Keratinocyte (primary cell): Measurements from ENCODE around the gene ATG4D. TPM values are rescaled to one million over a fixed set of nuclear protein-coding genes. Genes with fewer than 3 reads are reported as not detected.

ENCODE experiments used
- DNase-seq: peaks from one replicate; pipeline ENCODE4 v3.0.0-alpha.2; 2011; ENCODE audit warnings: low read depth, missing footprints, low spot score
- FAIRE-seq: peaks from 2 replicates; lab custom pipeline; 2011; peaks lifted over from hg19 to GRCh38; lab: Jason Lieb, UNC
- H2AFZ ChIP-seq: 2 replicates; pipeline ENCODE4 v1.6.0; 2012; ENCODE audit warnings: low read length, control low read depth, inconsistent platforms; ENCODE audit not compliant: control insufficient read depth
- H3K27ac ChIP-seq: 2 replicates; pipeline ENCODE4 v1.5.1; 2011; ENCODE audit warnings: low read length; ENCODE audit not compliant: control insufficient read depth, insufficient read depth
- H3K27me3 ChIP-seq: 3 replicates; pipeline ENCODE4 v1.6.0; 2011; ENCODE audit warnings: low read length; ENCODE audit not compliant: control insufficient read depth, insufficient read depth; ENCODE audit errors: extremely low read depth
- H3K36me3 ChIP-seq, 2 experiments: 2 replicates in 1 of 2; 3 replicates in 1 of 2; pipeline ENCODE4 v1.5.1; 2011; ENCODE audit warnings: low read length in 2 of 2, mild to moderate bottlenecking in 1 of 2; ENCODE audit not compliant: control insufficient read depth in 2 of 2, insufficient read depth in 2 of 2; ENCODE audit errors: extremely low read depth in 1 of 2
- H3K4me1 ChIP-seq: 3 replicates; pipeline ENCODE4 v1.5.1; 2011; ENCODE audit warnings: low read length; ENCODE audit not compliant: control insufficient read depth, insufficient read depth; ENCODE audit errors: extremely low read depth
- H3K4me2 ChIP-seq: 3 replicates; pipeline ENCODE4 v1.6.0; 2011; ENCODE audit warnings: low read depth, low read length; ENCODE audit not compliant: control insufficient read depth, insufficient read depth; ENCODE audit errors: extremely low read depth
- H3K4me3 ChIP-seq, 3 experiments: fragments of 200-600 bp in 1 of 3; sonication (generic) in 1 of 3; 2 replicates in 2 of 3; 3 replicates in 1 of 3; pipeline ENCODE4 v1.5.1; 2011 to 2016; ENCODE audit warnings: low read length in 3 of 3, mild to moderate bottlenecking in 3 of 3, control low read depth in 2 of 3, inconsistent platforms in 1 of 3, low read depth in 1 of 3, mixed read lengths in 1 of 3, mixed run types in 1 of 3, moderate library complexity in 1 of 3; ENCODE audit not compliant: control insufficient read depth in 2 of 3, insufficient read depth in 2 of 3; ENCODE audit errors: extremely low read depth in 1 of 3
- H3K79me2 ChIP-seq: 2 replicates; pipeline ENCODE4 v1.6.0; 2012; ENCODE audit warnings: low read length; ENCODE audit not compliant: control insufficient read depth, insufficient read depth
- H3K9ac ChIP-seq: 3 replicates; pipeline ENCODE4 v1.6.0; 2011; ENCODE audit warnings: low read length; ENCODE audit not compliant: control insufficient read depth, insufficient read depth; ENCODE audit errors: extremely low read depth
- H3K9me1 ChIP-seq: 3 replicates; pipeline ENCODE4 v1.6.0; 2011; ENCODE audit warnings: low read length; ENCODE audit not compliant: control insufficient read depth, insufficient read depth; ENCODE audit errors: extremely low read depth
- H3K9me3 ChIP-seq: 2 replicates; pipeline ENCODE4 v1.5.1; 2012; ENCODE audit warnings: low read depth, low read length; ENCODE audit not compliant: control insufficient read depth
- H4K20me1 ChIP-seq: 3 replicates; pipeline ENCODE4 v1.6.0; 2011; ENCODE audit warnings: low read length; ENCODE audit not compliant: control insufficient read depth, insufficient read depth; ENCODE audit errors: extremely low read depth
- CTCF ChIP-seq, 3 experiments: IDR thresholded peaks in 1 of 3; conservative IDR thresholded peaks in 1 of 3; optimal IDR thresholded peaks in 1 of 3; 2 replicates in 2 of 3; 3 replicates in 1 of 3; pipeline versions ENCODE3 to v1.5.1; 2011; ENCODE audit warnings: low read length in 3 of 3, mild to moderate bottlenecking in 3 of 3, moderate library complexity in 2 of 3, control low read depth in 1 of 3, inconsistent platforms in 1 of 3; ENCODE audit not compliant: insufficient read depth in 2 of 3; ENCODE audit errors: extremely low read depth in 1 of 3
- EZH2 ChIP-seq: IDR thresholded peaks from one replicate; pipeline ENCODE4 v1.6.1; 2012; ENCODE audit warnings: inconsistent platforms, mild to moderate bottlenecking, low read length, moderate library complexity
- dilution Hi-C: fragments of 300-500 bp; cut with MboI; formaldehyde crosslinking; loops from one replicate; pipeline ENCODE4 v1.7.0; 2020; ENCODE audit warnings: low sequenced_read_pairs; ENCODE audit not compliant: extremely low pct_ligation_motif_present
- polyA plus RNA-seq, 5 experiments: library from polyadenylated mRNA; depleted of rRNA in 3 of 5; stranded (reverse) in 3 of 5; stranded (forward) in 1 of 5; unstranded in 1 of 5; fragments of >200 nt; gene quantifications; 1 replicate in 1 of 5; 2 replicates in 3 of 5; 3 replicates in 1 of 5; pipeline versions ENCODE4 v1.2.1 to v1.2.3, GENCODE V29; 2011 to 2012; ENCODE audit warnings: missing spikeins in 2 of 5, low read depth in 1 of 5, low replicate concordance in 1 of 5

The ATG4D gene
- polyA plus RNA-seq, 1 donor (not counting 4 experiments of a cell fraction or from before 2014, with no cell fraction given), result 12.6 TPM

GRCh38 chr19:10501971-10502523 is 41.7 kb upstream of the ATG4D start:
- no peaks in the 10 kb centered on the region for H4K20me1 ChIP-seq
- dilution Hi-C loops, result no loop called here
- DNase-seq (no peak), FAIRE-seq (no peak)
- H3K27ac ChIP-seq, result peak overlapping the region; percentile 77
- peak overlapping the region; percentile 61 to 86 (median 75) for H3K4me3 ChIP-seq
- peaks cover 8% of the 10 kb centered on the region for H3K4me1 ChIP-seq
- H3K9me3 ChIP-seq, result no peaks in the 10 kb centered on the region
- TF ChIP-seq EZH2, result no peak
- TF ChIP-seq CTCF (optimal IDR thresholded peaks at IDR 0.05 in 1 of 3, IDR thresholded peaks at IDR 0.05 in 1 of 3, conservative IDR thresholded peaks at IDR 0.05 in 1 of 3; ENCODE audit: extremely low read depth in 1 of 3, insufficient read depth in 2 of 3, low read length in 3 of 3), result no peak
- H3K4me2 ChIP-seq, result peak overlapping the region; percentile 98
- H3K9ac ChIP-seq, result peak overlapping the region; percentile 92
- peaks cover 32% of the 10 kb centered on the region for H3K79me2 ChIP-seq
- H3K36me3 ChIP-seq, result peaks cover 7% of the 10 kb centered on the region in 2 experiments
- H3K9me1 ChIP-seq, result peaks cover 2% of the 10 kb centered on the region
- peak overlapping the region; percentile 75 for H2AFZ ChIP-seq
- H3K27me3 ChIP-seq, result no peaks in the 10 kb centered on the region

- Histone ChIP-seq H3K27me3 (no peaks in the 10 kb centered on the region), H3K4me2 (peak overlapping the region; percentile 98), H3K36me3 (peaks cover 3 to 7% of the 10 kb centered on the region in 2 experiments), H3K9me3 (no peaks in the 10 kb centered on the region), H3K27ac (peak overlapping the region; percentile 77), H3K9me1 (no peaks in the 10 kb centered on the region), H3K79me2 (peaks cover 30% of the 10 kb centered on the region), H2AFZ (peak overlapping the region; percentile 85), H4K20me1 (no peaks in the 10 kb centered on the region), H3K4me3 (peak overlapping the region; percentile 61 to 86 (median 75)), H3K4me1 (peaks cover 8% of the 10 kb centered on the region), H3K9ac (peak overlapping the region; percentile 92)
- TF ChIP-seq EZH2 (no peak), CTCF (optimal IDR thresholded peaks at IDR 0.05 in 1 of 3, IDR thresholded peaks at IDR 0.05 in 1 of 3, conservative IDR thresholded peaks at IDR 0.05 in 1 of 3; ENCODE audit: extremely low read depth in 1 of 3, insufficient read depth in 2 of 3, low read length in 3 of 3) (peak in 1 of 3 experiments; percentile 6)
- DNase-seq (peak; percentile 30), FAIRE-seq (no peak)
- dilution Hi-C loops, result no loop called here
Observed at GRCh38 chr19:10502524-10503001, 41.1 kb upstream of the ATG4D start.
